GM23248 (cell line): ENCODE results near the gene POMT1. TPM values are rescaled to one million over a fixed set of nuclear protein-coding genes. Genes with fewer than 3 reads are reported as not detected.

Experiments used
- DNase-seq: peaks from one replicate; pipeline ENCODE4 v3.0.0-alpha.2; 2015
- H2AFZ ChIP-seq: fragments of 200-600 bp; sonication (generic); 2 replicates; pipeline ENCODE4 v1.6.1; 2016; ENCODE audit warnings: antibody characterized with exemption
- H3F3A ChIP-seq: fragments of 200-600 bp; sonication (generic); 2 replicates; pipeline ENCODE4 v1.6.1; 2016; ENCODE audit warnings: mild to moderate bottlenecking, antibody characterized with exemption, mixed run types; ENCODE audit not compliant: insufficient read depth
- H3K27ac ChIP-seq: fragments of 200-600 bp; sonication (generic); 2 replicates; pipeline ENCODE4 v1.5.1; 2016; ENCODE audit warnings: mild to moderate bottlenecking
- H3K27me3 ChIP-seq: fragments of 200-600 bp; sonication (generic); replicated peaks from 2 replicates; pipeline ENCODE4 v1.6.1; 2016; ENCODE audit warnings: mild to moderate bottlenecking; ENCODE audit not compliant: insufficient read depth
- H3K36me3 ChIP-seq: fragments of 200-600 bp; sonication (generic); 2 replicates; pipeline ENCODE4 v1.6.1; 2016; ENCODE audit warnings: low read depth, mild to moderate bottlenecking
- H3K4me1 ChIP-seq: fragments of 200-600 bp; sonication (generic); 2 replicates; pipeline ENCODE4 v1.6.1; 2016; ENCODE audit warnings: mild to moderate bottlenecking; ENCODE audit not compliant: insufficient read depth
- H3K4me2 ChIP-seq: fragments of 200-600 bp; sonication (generic); one replicate; pipeline ENCODE4 v1.6.1; 2016; ENCODE audit warnings: mild to moderate bottlenecking; ENCODE audit not compliant: unreplicated experiment
- H3K4me3 ChIP-seq: fragments of 200-600 bp; sonication (generic); 2 replicates; pipeline ENCODE4 v1.5.1; 2016; ENCODE audit warnings: mild to moderate bottlenecking
- H3K79me2 ChIP-seq: fragments of 200-600 bp; sonication (generic); 2 replicates; pipeline ENCODE4 v1.6.1; 2016; ENCODE audit warnings: mild to moderate bottlenecking; ENCODE audit not compliant: insufficient read depth
- H3K9ac ChIP-seq: fragments of 200-600 bp; sonication (generic); 2 replicates; pipeline ENCODE4 v1.6.1; 2016; ENCODE audit warnings: mild to moderate bottlenecking
- H3K9me2 ChIP-seq: fragments of 200-600 bp; sonication (generic); 2 replicates; pipeline ENCODE4 v1.6.1; 2016; ENCODE audit warnings: mixed run types, mild to moderate bottlenecking, moderate library complexity; ENCODE audit not compliant: insufficient read depth
- H3K9me3 ChIP-seq: fragments of 200-600 bp; sonication (generic); one replicate; pipeline ENCODE4 v1.6.1; 2017; ENCODE audit warnings: low read depth
- H4K20me1 ChIP-seq: fragments of 200-600 bp; sonication (generic); 2 replicates; pipeline ENCODE4 v1.6.0; 2016; ENCODE audit not compliant: insufficient read depth
- EZH2 ChIP-seq: fragments of 200-600 bp; sonication (generic); IDR thresholded peaks from 2 replicates; pipeline ENCODE4 v1.6.1; 2018; ENCODE audit warnings: antibody characterized with exemption, mild to moderate bottlenecking; ENCODE audit not compliant: insufficient read depth, poor library complexity, severe bottlenecking
- EZH2phosphoT487 ChIP-seq: fragments of 200-600 bp; sonication (generic); IDR thresholded peaks from 2 replicates; pipeline ENCODE4 v1.6.1; 2018; ENCODE audit warnings: antibody characterized with exemption, moderate library complexity, mild to moderate bottlenecking, low read depth; ENCODE audit not compliant: insufficient read depth
- WGBS, 2 experiments: methylation state at CpG; one replicate each; pipeline ENCODE4 v1.1.6; 2015 to 2017; ENCODE audit warnings: low lambda C conversion rate in 2 of 2, low coverage in 1 of 2; ENCODE audit errors: missing lambda C conversion rate in 2 of 2; 5-methylcytosine and 5-hydroxymethylcytosine counted together
- in situ Hi-C: fragments of 300-500 bp; cut with MboI; formaldehyde crosslinking; loops from 2 replicates; pipeline ENCODE4 v1.15.0; 2020
- polyA plus RNA-seq: library from polyadenylated mRNA; unstranded; fragments of >200 nt; fragmentation: Nextera tagmentation; extraction: Ambion mirVana; gene quantifications from 2 replicates; pipeline ENCODE4 v1.2.1, GENCODE V29; 2016
- total RNA-seq: library from RNA; depleted of rRNA; stranded (reverse); fragments of >200 nt; shearing (Covaris generic); gene quantifications from 2 replicates; pipeline ENCODE4 v1.2.3, GENCODE V29; 2014

POMT1 gene
- total and polyA plus RNA-seq, 2 experiments from 2014 or later, result 28.4 to 32.9 TPM

DNA sequence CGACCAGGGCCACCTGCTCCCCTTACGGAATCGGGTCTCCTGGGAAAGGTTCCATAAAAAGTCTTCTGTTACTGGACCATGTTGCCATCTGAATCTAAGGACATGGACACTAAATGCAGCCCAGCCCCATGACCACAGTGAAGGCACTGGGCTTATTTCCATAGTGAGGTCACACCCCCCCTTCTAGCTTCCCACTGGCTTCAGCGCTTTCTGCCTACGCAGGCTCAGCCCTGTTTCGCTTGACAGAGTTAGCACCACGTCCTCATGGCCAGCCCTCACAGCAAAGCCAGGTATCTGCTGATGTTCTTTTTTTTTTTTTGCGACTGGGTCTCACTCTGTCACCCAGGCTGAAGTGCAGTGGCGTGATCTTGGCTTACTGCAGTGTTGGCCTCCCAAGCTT lies 14.2 kb downstream of the POMT1 start:
- DNase-seq, result no peak
- Histone ChIP-seq H3K9me2 (no peaks in the 10 kb centered on the region), H3K4me1 (no peaks in the 10 kb centered on the region), H3K9me3 (no peaks in the 10 kb centered on the region), H4K20me1 (no peaks in the 10 kb centered on the region), H3K27me3 (no peaks in the 10 kb centered on the region), H2AFZ (no peak overlapping the region), H3K9ac (no peak overlapping the region), H3K27ac (no peak overlapping the region), H3F3A (no peaks in the 10 kb centered on the region), H3K79me2 (no peaks in the 10 kb centered on the region), H3K36me3 (peaks cover 6% of the 10 kb centered on the region), H3K4me2 (no peak overlapping the region), H3K4me3 (no peak overlapping the region)
- 93 to 97% methylated on average over 9 of the region's 9 CpGs for WGBS, 2 experiments
- TF ChIP-seq EZH2 (no peak), EZH2phosphoT487 (no peak)
- in situ Hi-C loops, result no loop called here

DNA sequence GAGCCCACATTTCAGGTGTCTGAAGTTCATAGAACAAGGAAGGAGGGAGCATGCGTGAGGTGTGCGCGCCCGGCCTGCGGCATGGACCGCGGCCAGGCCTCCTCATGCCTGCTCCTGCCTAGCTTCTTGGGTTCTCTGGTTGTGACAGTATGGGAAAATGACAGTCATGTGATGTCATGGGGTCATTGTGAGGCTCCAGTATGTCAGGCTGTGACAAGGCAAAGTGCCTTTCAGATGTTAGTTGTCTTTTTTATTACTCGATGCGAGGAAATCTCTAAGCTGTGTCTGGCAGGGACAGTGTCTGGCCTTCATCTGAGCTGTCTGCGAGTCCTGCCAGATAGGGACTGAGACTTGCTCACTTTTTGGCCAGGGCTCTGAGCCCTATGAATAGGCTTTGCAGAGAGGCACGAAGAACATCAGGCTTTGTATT lies 15.1 kb downstream of the POMT1 start:
- H3K9me2 ChIP-seq, result no peaks in the 10 kb centered on the region
- H3K27ac ChIP-seq, result no peak overlapping the region
- no peaks in the 10 kb centered on the region for H3K79me2 ChIP-seq
- no peak for TF ChIP-seq EZH2
- no peaks in the 10 kb centered on the region for H3F3A ChIP-seq
- H4K20me1 ChIP-seq, result no peaks in the 10 kb centered on the region
- DNase-seq, result no peak
- no peaks in the 10 kb centered on the region for H3K9me3 ChIP-seq
- no peak overlapping the region for H2AFZ ChIP-seq
- H3K4me3 ChIP-seq, result no peak overlapping the region
- H3K36me3 ChIP-seq, result peaks cover 6% of the 10 kb centered on the region
- no peaks in the 10 kb centered on the region for H3K4me1 ChIP-seq
- H3K27me3 ChIP-seq, result no peaks in the 10 kb centered on the region
- in situ Hi-C loops, result no loop called here
- H3K9ac ChIP-seq, result no peak overlapping the region
- no peak overlapping the region for H3K4me2 ChIP-seq
- 73 to 76% methylated on average over 11 of the region's 11 CpGs for WGBS, 2 experiments

DNA sequence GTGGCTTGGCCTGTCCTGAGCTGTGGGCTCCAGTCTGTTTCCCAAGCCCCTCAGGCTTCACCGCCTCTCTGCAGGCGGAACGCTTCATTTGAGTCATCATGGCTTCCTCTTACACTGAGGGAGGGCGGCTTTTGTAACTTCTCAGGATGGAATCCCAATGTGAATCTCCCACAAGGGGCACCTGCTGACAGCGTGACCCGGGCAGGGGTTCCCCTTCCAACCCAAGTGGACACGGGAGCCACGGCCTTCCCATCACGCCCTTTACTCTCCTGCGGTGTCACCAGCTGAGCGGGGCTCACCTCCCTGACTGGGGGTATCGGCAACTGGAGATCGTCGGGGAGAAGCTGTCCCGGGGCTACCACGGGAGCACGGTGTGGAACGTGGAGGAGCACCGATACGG lies 15.8 kb downstream of the POMT1 start:
- WGBS, 2 experiments, result 95% methylated on average over 18 to 20 of the region's 20 CpGs
- TF ChIP-seq EZH2phosphoT487 (no peak), EZH2 (no peak)
- Histone ChIP-seq H3K27ac (no peak overlapping the region), H2AFZ (no peak overlapping the region), H3K9ac (no peak overlapping the region), H3K9me2 (no peaks in the 10 kb centered on the region), H3K4me3 (no peak overlapping the region), H3K79me2 (no peaks in the 10 kb centered on the region), H3K9me3 (no peaks in the 10 kb centered on the region), H3F3A (no peaks in the 10 kb centered on the region), H3K4me1 (no peaks in the 10 kb centered on the region), H4K20me1 (no peaks in the 10 kb centered on the region), H3K27me3 (no peaks in the 10 kb centered on the region), H3K4me2 (no peak overlapping the region), H3K36me3 (peaks cover 6% of the 10 kb centered on the region)
- in situ Hi-C loops, result no loop called here
- DNase-seq, result no peak

DNA sequence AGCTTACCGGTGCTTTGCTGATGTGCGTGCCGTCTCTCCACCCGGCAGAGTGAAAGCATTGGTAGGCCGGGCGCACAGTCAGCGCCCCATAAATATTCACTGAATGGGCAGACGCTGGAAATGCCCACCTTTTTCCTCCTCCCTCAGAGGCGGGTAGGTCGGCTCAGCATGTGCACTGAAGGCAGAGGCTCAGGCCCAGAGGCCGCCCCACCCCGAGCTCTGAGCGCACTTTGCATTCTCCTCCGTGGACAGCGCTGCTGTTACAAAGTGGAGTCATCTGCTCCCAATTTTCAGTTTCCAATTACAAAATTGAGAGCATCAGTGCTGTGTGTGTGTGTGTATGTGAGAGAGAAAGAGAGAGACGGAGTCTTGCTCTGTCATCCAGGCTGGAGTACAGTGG lies 17.8 kb downstream of the POMT1 start:
- in situ Hi-C loops, result no loop called here
- no peaks in the 10 kb centered on the region for H3K79me2 ChIP-seq
- H3K9me3 ChIP-seq, result no peaks in the 10 kb centered on the region
- no peak overlapping the region for H3K4me3 ChIP-seq
- H3K9me2 ChIP-seq, result no peaks in the 10 kb centered on the region
- H4K20me1 ChIP-seq, result no peaks in the 10 kb centered on the region
- H3K4me1 ChIP-seq, result no peaks in the 10 kb centered on the region
- no peak overlapping the region for H3K4me2 ChIP-seq
- H3K27ac ChIP-seq, result no peak overlapping the region
- peaks cover 6% of the 10 kb centered on the region for H3K36me3 ChIP-seq
- no peak overlapping the region for H3K9ac ChIP-seq
- DNase-seq, result no peak
- WGBS, 2 experiments, result 68 to 69% methylated on average over 16 of the region's 16 CpGs
- no peaks in the 10 kb centered on the region for H3K27me3 ChIP-seq
- H2AFZ ChIP-seq, result no peak overlapping the region
- TF ChIP-seq EZH2 (no peak), EZH2phosphoT487 (no peak)
- H3F3A ChIP-seq, result no peaks in the 10 kb centered on the region; the same call in 1 of the 2 replicates

DNA sequence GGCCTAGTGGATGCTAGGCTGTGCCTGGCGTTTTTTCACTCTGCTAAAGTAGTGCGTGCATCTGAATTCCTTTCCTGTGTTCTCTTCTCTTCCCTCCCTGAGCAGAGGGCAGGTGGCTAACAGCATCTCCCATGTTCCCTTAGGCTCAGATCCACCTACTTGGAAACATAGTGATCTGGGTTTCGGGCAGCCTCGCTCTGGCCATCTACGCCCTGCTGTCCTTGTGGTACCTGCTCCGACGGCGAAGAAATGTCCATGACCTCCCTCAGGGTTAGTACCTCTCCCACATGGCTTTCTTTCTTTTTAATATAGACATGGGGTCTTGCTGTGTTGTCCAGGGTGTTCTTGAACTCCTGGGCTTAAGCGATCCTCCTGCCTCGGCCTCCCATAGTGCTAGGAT lies 18.5 kb downstream of the POMT1 start:
- peaks cover 6% of the 10 kb centered on the region for H3K36me3 ChIP-seq
- WGBS, 2 experiments, result 96 to 97% methylated on average over 10 of the region's 10 CpGs
- no peaks in the 10 kb centered on the region for H4K20me1 ChIP-seq
- H3K27ac ChIP-seq, result no peak overlapping the region
- TF ChIP-seq EZH2 (no peak), EZH2phosphoT487 (no peak)
- H3K27me3 ChIP-seq, result no peaks in the 10 kb centered on the region
- H3K9me3 ChIP-seq, result no peaks in the 10 kb centered on the region
- no peaks in the 10 kb centered on the region for H3K9me2 ChIP-seq
- H3F3A ChIP-seq, result no peaks in the 10 kb centered on the region; the same call in 1 of the 2 replicates
- no peaks in the 10 kb centered on the region for H3K4me1 ChIP-seq
- H3K4me2 ChIP-seq, result no peak overlapping the region
- DNase-seq, result no peak
- no peak overlapping the region for H3K9ac ChIP-seq
- in situ Hi-C loops, result no loop called here
- no peak overlapping the region for H2AFZ ChIP-seq
- no peak overlapping the region for H3K4me3 ChIP-seq
- H3K79me2 ChIP-seq, result no peaks in the 10 kb centered on the region
